ENCODE data around the gene EXOC3L1. TPM values are rescaled to one million over a fixed set of nuclear protein-coding genes. Genes with fewer than 3 reads are reported as not detected.

EXOC3L1 gene
- total and polyA plus RNA-seq, 2 of the 13 experiments (the other 11 are each of a cell fraction or from before 2014, with no cell fraction given), result 0.12 TPM; not detected in 1

GRCh38 chr16:67173808-67174705 lies 15.9 kb downstream of the EXOC3L1 start (continued):
- no peak for TF ChIP-seq HNRNPH1 (optimal IDR thresholded peaks at IDR 0.05; ENCODE audit: low read depth, low read length)
- peak; percentile 90 for TF ChIP-seq KMT2A (CRISPR knock-in tag; IDR thresholded peaks at IDR 0.05)
- TF ChIP-seq ZNF570 (CRISPR knock-in tag; IDR thresholded peaks at IDR 0.05; ENCODE audit: borderline replicate concordance), result no peak
- no peak for TF ChIP-seq FOSL1 (CRISPR knock-in tag; IDR thresholded peaks at IDR 0.05; ENCODE audit: borderline replicate concordance)
- TF ChIP-seq ATF6 (CRISPR knock-in tag; conservative IDR thresholded peaks at IDR 0.05), result no peak
- no peak for TF ChIP-seq SNAPC4 (CRISPR knock-in tag; IDR thresholded peaks at IDR 0.05)
- TF ChIP-seq TBL1XR1 (IDR thresholded peaks at IDR 0.05; ENCODE audit: borderline replicate concordance, low read length, partially characterized antibody), result peak; percentile 32
- peak; percentile 85; the same call in 1 of the 2 replicates for TF ChIP-seq ZBTB20 (CRISPR knock-in tag; IDR thresholded peaks at IDR 0.05; ENCODE audit: borderline replicate concordance, low read depth)
- no peak for TF ChIP-seq ZSCAN30 (CRISPR knock-in tag; IDR thresholded peaks at IDR 0.05)
- peak; percentile 94 for TF ChIP-seq ZNF264 (CRISPR knock-in tag; IDR thresholded peaks at IDR 0.05)
- TF ChIP-seq REPIN1 (CRISPR knock-in tag; IDR thresholded peaks at IDR 0.05; ENCODE audit: borderline replicate concordance, low read depth), result peak; percentile 88
- peak; percentile 86 for TF ChIP-seq XRCC5 (optimal IDR thresholded peaks at IDR 0.05; ENCODE audit: low read length)
- no peak for TF ChIP-seq ATM (IDR thresholded peaks at IDR 0.05; ENCODE audit: borderline replicate concordance)
- peak; percentile 93; the same call in 1 of the 2 replicates for TF ChIP-seq TIGD3 (CRISPR knock-in tag; IDR thresholded peaks at IDR 0.05; ENCODE audit: borderline replicate concordance)
- TF ChIP-seq ZNF260 (CRISPR knock-in tag; IDR thresholded peaks at IDR 0.05; ENCODE audit: borderline replicate concordance, low read depth), result no peak
- peak; percentile 96 for TF ChIP-seq ETV5 (CRISPR knock-in tag; IDR thresholded peaks at IDR 0.05; ENCODE audit: borderline replicate concordance)
- TF ChIP-seq FOSL2 (CRISPR knock-in tag; IDR thresholded peaks at IDR 0.05), result peak; percentile 47; the same call in 1 of the 2 replicates
- TF ChIP-seq ZNF101 (CRISPR knock-in tag; IDR thresholded peaks at IDR 0.05; ENCODE audit: borderline replicate concordance, low read depth), result no peak
- peak; percentile 94 for TF ChIP-seq ZNF331 (CRISPR knock-in tag; IDR thresholded peaks at IDR 0.05)
- no peak for TF ChIP-seq JUN (CRISPR knock-in tag; IDR thresholded peaks at IDR 0.05)
- peak; percentile 73; the same call in 1 of the 2 replicates for TF ChIP-seq RFXAP (CRISPR knock-in tag; IDR thresholded peaks at IDR 0.05; ENCODE audit: borderline replicate concordance)

Measured in HepG2 (cell line).